Occipital lobe (tissue), 2 donors: ENCODE results near the gene VSNL1. TPM values are rescaled to one million over a fixed set of nuclear protein-coding genes. Genes with fewer than 3 reads are reported as not detected.

Experiments used
- DNase-seq: peaks from one replicate; lab custom pipeline; 2025; lab: John Stamatoyannopoulos, UW
- total RNA-seq: library from RNA; depleted of rRNA; stranded (reverse); fragments of >200 nt; gene quantifications from one replicate; pipeline ENCODE4 v1.2.3, GENCODE V29; 2014

VSNL1 gene
- total RNA-seq, 1 donor from 2014 or later: 23.1 TPM

DNA sequence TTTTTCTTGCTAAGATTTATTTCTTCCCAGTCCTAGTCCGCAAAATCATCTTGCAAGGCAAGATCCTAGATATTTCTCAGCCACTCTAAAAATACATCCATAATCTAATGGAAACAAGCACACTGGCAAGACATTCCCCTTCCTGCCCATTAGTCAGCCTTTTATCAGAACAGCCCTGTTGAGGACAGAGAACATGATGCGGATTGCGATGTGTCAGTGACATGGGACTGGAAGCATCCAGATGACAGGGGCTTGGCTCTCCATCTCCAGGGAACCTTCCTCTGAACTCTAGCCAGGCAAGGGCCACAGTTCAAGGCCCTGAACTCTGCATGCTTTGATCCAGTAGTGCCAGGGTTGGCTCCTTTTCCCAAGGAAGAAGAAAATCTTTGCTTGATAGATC lies 70.0 kb downstream of the VSNL1 start:
- DNase-seq: no peak

DNA sequence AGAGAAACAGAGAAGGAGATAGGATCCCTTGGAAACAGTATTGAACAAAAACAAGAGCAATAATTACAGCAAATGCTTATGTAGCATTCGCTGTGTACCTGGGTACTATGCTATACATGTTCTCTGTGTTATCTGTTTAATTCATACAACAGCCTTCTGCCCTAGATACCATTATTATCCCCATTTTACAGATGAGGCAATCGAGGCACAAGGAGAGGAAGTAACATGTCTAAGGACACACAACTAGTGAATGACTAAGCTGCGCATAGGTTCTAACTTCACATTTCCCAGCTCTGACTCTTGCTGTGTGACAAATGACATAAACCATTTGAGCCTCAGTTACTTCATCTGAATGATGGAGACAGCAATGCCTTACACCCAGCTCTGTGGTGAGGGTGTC lies 70.5 kb downstream of the VSNL1 start:
- DNase-seq: no peak

GRCh38 chr2:17614174-17614930 lies 73.9 kb downstream of the VSNL1 start:
- no peak for DNase-seq

DNA sequence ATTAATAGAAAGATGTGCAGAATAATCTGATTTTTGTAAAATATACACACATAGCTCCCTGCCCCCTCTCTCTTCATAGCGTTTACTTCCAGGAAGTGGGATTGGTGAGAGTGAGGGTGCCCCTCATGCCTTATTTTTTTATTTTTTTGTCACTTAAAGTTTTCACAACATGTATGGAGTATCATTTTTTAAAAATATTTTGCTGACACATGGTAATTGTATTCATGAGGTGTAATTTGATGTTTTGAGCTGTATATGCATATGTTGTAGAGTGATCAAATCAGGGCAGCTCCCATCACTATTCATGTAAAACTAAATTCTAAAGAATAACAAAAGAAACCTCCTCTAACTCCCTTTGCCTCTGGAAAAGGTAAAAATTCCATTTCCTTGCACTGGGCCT lies 74.7 kb downstream of the VSNL1 start:
- DNase-seq: no peak

DNA sequence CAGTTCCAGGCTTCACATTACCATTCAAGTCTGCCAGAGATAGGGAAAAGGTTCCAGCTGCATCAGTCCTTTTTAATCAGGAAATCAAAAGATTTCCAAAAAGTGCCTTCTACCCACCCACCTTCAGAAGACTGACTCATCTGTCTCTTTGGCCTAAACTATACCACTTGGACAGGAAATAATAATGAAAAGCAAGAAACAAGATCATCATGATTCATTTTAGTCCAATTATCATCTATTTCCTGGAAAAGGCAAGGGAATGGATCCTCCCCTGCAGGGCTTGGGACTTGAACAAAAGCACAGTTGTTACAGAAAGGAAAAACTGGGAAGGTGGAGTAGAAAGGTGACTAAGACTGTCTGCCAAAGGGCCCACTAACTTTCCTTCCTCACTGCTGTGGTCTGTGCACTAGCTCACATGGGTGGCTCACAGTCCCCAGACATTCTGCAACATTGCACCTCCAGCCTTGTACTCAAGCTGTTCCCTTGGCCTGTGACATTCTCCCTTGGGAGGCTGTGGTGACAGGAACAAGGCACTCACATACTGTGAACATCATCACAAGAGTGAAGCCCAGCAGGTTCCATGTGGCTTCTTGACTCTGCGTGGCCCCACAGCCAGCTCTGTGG lies 75.3 kb downstream of the VSNL1 start:
- DNase-seq: no peak

DNA sequence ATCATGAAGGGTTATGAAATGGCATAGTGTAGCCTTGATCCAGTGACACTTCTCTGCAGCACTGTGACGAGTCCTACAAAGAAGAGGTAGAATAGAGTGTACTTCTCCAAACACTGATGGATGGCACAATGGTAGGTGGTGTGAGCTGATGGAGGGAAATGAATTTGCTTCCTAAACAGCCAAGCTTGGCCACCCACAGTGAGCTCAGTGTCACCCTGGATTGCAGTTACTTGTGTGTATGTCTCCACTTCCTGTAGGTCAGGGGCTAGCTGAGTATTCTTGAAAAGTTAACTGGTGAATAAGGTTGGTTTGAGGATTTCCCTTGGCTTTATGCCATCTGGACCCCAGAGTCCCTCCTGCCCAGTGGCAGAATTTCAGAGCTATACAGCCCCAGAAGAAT lies 75.9 kb downstream of the VSNL1 start:
- no peak for DNase-seq

GRCh38 chr2:17617516-17617915 lies 77.0 kb downstream of the VSNL1 start:
- no peak for DNase-seq

GRCh38 chr2:17617955-17618354 lies 77.5 kb downstream of the VSNL1 start:
- DNase-seq: no peak

- DNase-seq: peak; percentile 48
These were observed 79.8 kb downstream of the VSNL1 start for GRCh38 chr2:17620280-17620679.

- no peak for DNase-seq
These were observed 80.3 kb downstream of the VSNL1 start for GRCh38 chr2:17620841-17621240.

- DNase-seq: no peak
These were observed 81.3 kb downstream of the VSNL1 start for GRCh38 chr2:17621781-17622180.

DNA sequence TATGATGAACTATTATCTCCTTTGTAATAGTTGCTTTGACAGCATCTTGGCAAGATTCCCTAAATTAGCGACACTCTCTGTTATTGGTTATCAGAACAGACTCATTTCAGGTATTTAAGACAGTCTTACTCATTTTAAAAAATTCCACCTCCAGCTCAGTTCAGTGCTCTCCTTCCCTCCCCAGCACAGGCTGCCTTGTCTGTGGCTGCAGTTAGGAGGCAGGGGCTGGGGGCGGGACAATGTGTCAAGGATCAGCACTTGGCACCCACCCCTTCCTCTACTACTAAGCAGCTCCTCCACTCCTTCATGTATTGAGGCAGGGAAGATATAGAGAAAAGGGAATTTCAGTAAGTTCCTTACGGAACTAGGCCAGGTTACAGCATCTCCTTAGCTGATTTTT lies 85.0 kb downstream of the VSNL1 start:
- DNase-seq: no peak

GRCh38 chr2:17626986-17627385 lies 86.5 kb downstream of the VSNL1 start:
- no peak for DNase-seq

DNA sequence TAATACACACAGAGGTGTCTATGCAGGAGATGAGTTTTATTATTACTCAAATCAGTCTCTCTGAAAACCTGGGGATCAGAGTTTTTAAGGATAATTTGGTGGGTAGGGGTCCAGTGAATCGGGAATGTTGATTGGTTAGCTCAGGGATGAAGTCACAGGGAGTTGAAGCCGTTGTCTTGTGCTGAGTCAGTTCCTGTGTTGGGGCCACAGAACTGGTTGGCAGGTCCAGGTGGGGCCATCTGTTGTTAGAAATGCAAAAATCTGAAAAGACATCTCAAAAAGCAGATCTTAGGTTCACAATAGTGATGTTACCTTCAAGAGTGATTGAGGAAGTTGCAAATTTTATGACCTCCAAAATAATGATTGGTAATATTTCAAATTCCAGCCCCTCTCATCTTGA lies 86.9 kb downstream of the VSNL1 start:
- no peak for DNase-seq

DNA sequence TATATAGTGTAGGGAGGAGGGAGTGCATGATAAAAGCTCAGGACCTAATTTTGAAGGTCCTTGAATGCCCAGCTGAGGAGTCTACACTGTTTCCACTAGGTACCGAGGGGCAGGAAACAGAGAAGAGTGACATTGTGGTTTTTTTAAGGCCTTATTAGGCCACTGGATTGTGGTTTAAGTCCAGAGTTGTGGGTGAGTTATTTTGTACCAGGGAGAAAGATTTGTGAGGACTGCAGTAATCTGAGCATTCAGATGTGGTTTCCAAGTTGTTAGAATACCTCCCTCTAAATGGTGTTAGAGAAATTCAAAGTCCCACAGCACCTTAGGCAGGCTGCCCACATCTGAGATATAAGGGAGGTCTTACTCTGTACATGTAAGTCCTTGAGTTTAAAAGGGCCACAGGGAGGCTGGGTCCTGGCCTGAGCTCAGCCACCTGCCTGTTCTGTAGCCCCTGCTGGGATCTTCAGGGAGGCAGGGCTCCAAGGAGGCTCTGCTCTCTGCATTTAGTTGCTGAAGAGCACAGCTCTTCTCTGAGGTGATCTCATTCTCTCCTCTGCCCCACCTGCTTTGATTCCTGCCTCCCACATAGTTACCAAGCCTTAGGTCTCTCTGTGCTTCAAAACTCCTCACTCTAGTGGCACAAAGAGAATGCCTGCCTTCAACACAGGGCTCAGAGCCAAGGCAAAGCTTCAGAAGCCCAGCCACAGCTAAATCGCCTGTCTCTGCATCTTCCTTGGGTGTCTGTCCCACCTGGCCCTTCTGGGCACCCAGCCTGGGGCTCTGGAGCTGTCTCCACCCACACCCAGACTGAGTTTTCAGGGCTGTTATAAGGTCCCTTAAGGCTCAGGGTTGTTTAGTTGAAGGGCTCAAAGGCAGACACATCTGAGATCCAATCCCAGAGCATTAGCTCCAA lies 88.1 kb downstream of the VSNL1 start:
- DNase-seq: peak; percentile 40

DNA sequence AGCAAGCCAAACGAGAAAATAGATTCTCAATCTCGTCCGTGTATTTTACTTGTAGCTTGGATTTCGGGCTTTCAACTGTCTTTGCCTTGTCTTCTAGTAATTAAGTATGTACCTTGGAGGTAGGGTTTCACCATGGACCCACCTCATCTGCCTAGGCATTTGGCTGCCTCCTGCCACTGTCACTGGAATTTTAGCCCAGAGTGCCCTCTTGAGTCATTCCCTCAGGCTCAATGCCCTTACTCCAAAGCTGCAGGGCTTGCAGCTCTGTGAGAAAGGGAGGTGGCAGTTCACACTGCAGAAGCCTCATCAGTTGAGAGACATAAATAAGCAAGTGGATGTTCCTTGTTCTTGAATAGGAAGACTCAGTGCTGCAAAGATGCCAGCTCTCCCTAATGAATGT lies 89.6 kb downstream of the VSNL1 start:
- DNase-seq: no peak

DNA sequence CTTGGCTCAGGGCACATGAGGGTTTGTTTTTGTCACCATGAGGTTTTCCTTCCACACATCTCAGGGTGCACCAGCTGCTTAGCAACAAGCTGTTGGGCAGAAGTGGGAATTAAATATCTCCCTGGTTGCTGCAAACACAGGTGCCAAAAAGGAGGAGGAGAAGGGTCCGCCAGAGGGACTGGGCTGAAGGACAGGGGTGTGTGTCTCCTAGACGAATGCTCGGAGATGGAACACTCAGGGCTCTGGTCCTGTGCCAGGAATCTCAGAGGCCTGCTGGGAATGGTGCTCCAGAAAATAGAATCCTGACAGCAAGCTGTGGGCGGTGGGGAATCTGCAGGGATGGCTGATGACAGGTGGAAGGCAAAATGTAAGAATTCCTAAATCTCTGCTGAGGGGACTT lies 94.5 kb downstream of the VSNL1 start:
- DNase-seq: no peak

DNA sequence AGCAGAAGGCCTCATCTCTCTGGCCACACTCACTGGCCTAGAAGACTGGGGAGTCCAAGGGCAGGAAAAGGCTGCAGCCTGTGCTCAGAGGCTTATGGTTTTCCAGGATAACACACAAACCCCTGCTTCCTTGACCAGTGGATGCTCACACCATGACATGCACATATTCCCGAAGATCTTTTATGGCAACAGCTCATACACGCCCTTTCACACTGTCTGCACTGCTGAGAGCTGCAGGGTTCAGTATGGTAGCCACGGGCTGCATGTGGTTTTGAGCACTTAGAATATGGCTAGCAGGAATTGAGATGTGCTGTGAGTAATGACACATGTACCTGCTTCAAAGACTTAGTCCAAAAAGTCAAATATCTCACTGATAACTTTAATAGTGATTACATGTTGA lies 95.8 kb downstream of the VSNL1 start:
- no peak for DNase-seq

- no peak for DNase-seq
These were observed 96.8 kb downstream of the VSNL1 start for GRCh38 chr2:17637131-17637906.

DNA sequence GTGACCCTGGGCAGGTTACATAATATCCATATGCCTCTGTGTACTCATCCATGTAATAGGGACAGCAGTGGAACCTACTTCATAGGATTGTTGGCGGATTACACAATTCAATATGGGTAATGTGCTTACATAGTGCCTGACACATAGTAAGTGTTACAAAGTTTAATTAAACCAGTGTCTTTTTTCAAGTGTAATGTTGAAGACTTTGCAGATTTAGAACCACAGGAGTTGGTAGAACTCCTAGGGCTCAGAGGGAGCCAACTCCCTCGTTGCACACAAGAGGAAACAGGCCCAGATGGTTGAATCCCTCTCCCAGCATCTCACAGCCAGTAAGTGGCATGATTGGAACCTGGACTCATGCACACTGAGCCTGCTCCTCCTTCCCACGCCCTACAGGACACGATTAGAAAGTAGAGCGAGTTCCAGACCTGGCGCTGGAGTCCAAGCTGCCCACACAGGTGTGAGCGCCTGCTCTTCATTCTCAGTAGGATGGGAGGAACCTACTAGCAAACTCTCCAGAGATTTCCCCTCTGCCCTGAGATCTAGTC lies 97.8 kb downstream of the VSNL1 start:
- DNase-seq: peak; percentile 44

DNA sequence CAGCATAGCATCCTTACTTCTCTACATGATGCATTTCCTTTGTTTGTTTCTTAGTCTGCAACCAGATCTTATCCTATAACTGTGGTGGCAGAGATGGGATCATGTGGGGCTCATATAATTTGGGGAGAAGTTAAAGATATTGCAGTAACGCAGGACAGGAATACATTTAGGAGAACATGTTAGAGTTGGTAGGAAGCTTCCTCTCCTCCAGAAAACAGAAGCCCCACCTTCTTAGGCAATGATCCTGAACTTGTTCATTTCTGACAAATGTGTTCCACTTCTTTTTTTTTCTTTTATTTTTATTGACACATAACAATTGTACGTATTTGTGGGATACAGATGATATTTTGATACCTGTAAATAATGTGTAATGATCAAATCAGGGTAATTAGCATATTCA lies 99.9 kb downstream of the VSNL1 start:
- no peak for DNase-seq
